GM21447 (cell line): ENCODE results near the gene NKAIN2.
"Not testable (repeated sequence)": the region's sequence is repeated elsewhere in the genome, so short reads cannot be mapped to it uniquely, and the experiment has no call there.

ENCODE experiments used
- ATAC-seq: cut with Tn5 transposase; IDR thresholded peaks from one replicate; pipeline ENCODE4 v1.9.1; 2021; ENCODE audit not compliant: unreplicated experiment

The NKAIN2 gene

GRCh38 chr6:124668028-124668427 lies 864.4 kb downstream of the NKAIN2 start:
- ATAC-seq: no peak

- ATAC-seq: no peak
Observed at GRCh38 chr6:124669713-124670480, 866.2 kb downstream of the NKAIN2 start.

- ATAC-seq: no peak
Observed at GRCh38 chr6:124670801-124671200, 867.1 kb downstream of the NKAIN2 start.

- no peak for ATAC-seq
Observed at GRCh38 chr6:124671324-124671723, 867.7 kb downstream of the NKAIN2 start.

- no peak for ATAC-seq
Observed at GRCh38 chr6:124674042-124674441, 870.4 kb downstream of the NKAIN2 start.

GRCh38 chr6:124676033-124676432 lies 872.4 kb downstream of the NKAIN2 start:
- ATAC-seq: no peak

GRCh38 chr6:124677874-124678273 lies 874.2 kb downstream of the NKAIN2 start:
- no peak for ATAC-seq

- no peak for ATAC-seq
Observed at GRCh38 chr6:124679387-124679786, 875.7 kb downstream of the NKAIN2 start.

DNA sequence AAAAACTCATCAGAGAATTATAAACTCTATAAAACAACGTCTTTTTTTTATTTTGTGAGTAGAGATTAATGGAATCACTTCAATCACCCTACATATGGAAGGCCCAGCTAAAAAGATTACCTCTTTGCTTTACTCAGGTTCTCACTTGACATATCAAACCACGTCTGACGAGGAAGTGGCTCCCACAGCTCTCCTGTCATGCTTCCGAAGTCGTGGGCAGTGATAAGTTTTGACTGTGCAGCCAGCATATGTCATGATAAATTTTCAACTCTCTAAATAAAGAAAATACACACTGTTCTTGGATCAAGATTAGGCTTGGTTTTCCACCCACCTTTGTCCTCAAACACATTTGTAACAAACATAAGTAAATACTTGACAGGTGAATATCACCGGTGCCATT lies 879.1 kb downstream of the NKAIN2 start:
- ATAC-seq: no peak

- no peak for ATAC-seq
Observed at GRCh38 chr6:124683507-124683906, 879.8 kb downstream of the NKAIN2 start.

GRCh38 chr6:124684621-124685020 lies 881.0 kb downstream of the NKAIN2 start:
- ATAC-seq: no peak

GRCh38 chr6:124688369-124688768 lies 884.7 kb downstream of the NKAIN2 start:
- ATAC-seq: no peak

- no peak for ATAC-seq
Observed at GRCh38 chr6:124694139-124694705, 890.6 kb downstream of the NKAIN2 start.

DNA sequence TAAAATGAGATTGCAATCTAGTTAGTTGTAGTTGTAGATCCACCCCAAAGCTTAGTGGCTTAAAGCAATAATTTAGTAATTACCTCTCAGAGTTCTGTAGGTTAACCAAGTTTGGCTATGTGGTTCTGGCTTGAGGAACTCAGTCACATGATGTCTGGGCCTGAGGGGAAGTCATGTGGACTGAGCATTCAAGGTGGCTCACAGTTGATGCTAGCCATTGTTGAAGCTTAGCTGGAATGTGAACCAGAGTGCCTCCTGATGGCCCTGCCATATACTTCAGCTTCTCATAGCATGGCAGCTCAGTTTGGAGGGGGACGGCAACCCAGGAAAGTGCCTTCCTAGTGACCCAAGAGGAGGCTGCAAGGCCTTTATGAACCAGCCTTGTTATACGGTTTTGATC lies 895.4 kb downstream of the NKAIN2 start:
- no peak for ATAC-seq

DNA sequence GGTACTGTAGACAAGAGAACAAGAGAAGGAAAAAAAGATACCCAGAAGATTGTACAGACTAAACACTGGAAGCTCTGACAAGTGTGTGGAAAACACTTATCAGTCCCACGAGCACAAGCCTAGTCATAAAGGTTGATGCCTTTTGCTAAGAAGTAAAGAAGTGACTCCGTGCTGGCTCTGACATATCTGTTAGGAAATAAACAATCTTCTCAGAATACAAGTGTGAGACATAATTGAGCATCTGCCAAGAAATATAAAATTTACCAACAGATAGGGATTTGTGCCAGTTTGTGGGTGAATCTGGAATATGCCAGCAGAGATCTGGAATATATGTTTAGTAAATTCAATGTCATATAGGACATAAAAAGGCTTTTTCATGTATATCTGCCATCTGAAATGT lies 899.9 kb downstream of the NKAIN2 start:
- no peak for ATAC-seq

DNA sequence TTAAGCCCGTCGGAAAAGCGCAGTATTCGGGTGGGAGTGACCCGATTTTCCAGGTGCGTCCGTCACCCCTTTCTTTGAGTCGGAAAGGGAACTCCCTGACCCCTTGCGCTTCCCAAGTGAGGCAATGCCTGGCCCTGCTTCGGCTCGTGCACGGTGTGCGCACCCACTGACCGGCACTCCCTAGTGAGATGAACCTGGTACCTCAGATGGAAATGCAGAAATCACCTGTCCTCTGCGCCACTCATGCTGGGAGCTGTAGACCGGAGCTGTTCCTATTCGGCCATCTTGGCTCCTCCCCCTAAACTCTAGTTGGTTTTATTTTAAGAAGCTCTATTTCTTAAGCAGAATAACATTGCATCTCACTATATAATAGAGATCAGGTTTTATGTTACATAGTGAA lies 908.9 kb downstream of the NKAIN2 start:
- ATAC-seq: not testable (repeated sequence)

- no peak for ATAC-seq
Observed at GRCh38 chr6:124714728-124715127, 911.1 kb downstream of the NKAIN2 start.

DNA sequence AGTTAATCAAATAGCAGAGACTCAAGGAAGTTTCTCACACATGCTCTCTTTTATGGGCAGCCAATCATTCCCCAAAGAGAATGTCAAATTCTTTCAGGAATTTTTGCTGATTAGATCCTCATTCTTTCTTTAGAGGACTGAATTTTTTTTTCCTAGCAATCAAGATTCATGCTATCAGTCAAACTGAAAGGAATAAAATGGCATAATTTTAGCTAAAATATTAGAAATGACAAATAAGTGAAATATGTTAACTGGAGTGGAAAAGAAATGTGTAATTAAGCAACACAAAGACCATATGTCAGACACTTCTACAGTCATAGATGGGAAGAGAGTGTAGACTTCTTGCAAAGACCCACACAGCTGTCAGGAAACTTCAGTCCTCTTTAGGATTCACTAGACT lies 916.2 kb downstream of the NKAIN2 start:
- ATAC-seq: no peak

DNA sequence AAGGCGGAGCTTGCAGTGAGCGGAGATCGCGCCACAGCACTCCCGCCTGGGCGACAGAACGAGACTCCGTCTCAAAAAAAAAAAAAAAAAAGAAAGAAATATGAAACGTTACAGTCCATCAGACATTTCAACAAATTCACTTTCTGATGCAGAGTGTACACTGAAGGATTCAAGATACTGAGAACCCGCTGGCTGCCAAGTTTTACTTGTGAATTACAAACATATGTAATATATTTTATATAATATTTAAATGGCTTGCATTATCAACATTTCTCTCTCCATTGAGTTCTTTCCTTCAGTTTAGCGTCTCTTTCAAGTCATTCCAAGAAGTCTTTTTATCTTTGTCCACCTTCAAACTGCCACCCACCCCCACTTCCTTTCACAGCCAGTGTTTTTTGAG lies 917.7 kb downstream of the NKAIN2 start:
- no peak for ATAC-seq

GRCh38 chr6:124722141-124722878 lies 918.6 kb downstream of the NKAIN2 start:
- ATAC-seq: no peak

- ATAC-seq: no peak
Observed at GRCh38 chr6:124723671-124724070, 920.0 kb downstream of the NKAIN2 start.

- ATAC-seq: not testable (repeated sequence)
Observed at GRCh38 chr6:124737804-124738203, 934.1 kb downstream of the NKAIN2 start.
